IMR-90 (cell line): ENCODE results near the gene ADAM12. TPM values are rescaled to one million over a fixed set of nuclear protein-coding genes. Genes with fewer than 3 reads are reported as not detected.

Source experiments
- ATAC-seq: fragments of 200-7000 bp; cut with Tn5 transposase; 2 replicates; pipeline ENCODE4 v1.9.1; 2020; ENCODE audit warnings: low read depth, mild to moderate bottlenecking, moderate library complexity
- BruUV-seq: library from RNA; stranded (reverse); fragments of 400-500 nt; replicated peaks from 2 replicates; lab custom pipeline; 2021; lab: Mats Ljungman, UMichigan
- CTCF ChIA-PET: fragments of 300-600 bp; formaldehyde crosslinking; extraction: SDS; loops from one replicate; lab custom pipeline; 2021; ENCODE audit warnings: antibody characterized with exemption; lab: Yijun Ruan, JAX
- POLR2A ChIA-PET: fragments of 300-600 bp; sonication (Branson Sonifier 250); formaldehyde crosslinking; loops from one replicate; lab custom pipeline; 2022; ENCODE audit warnings: antibody characterized with exemption; ENCODE audit not compliant: unreplicated experiment; lab: Charles Lee
- DNase-seq: peaks from one replicate; pipeline ENCODE4 v3.0.0; 2013
- H2AFZ ChIP-seq: replicated peaks from 2 replicates; pipeline ENCODE3; 2013; ENCODE audit warnings: low read length, mild to moderate bottlenecking; ENCODE audit not compliant: poor library complexity
- H2AK5ac ChIP-seq: 2 replicates; pipeline ENCODE4 v1.6.1; 2013; ENCODE audit warnings: low read depth, low read length, inconsistent platforms
- H2AK9ac ChIP-seq: replicated peaks from 2 replicates; pipeline ENCODE3; 2013; ENCODE audit warnings: mild to moderate bottlenecking, low read depth, low read length, moderate library complexity; ENCODE audit not compliant: poor library complexity
- H2BK120ac ChIP-seq: 2 replicates; pipeline ENCODE4 v1.6.1; 2013; ENCODE audit warnings: low read depth, low read length, inconsistent platforms
- H2BK15ac ChIP-seq: 3 replicates; pipeline ENCODE4 v1.6.1; 2013; ENCODE audit warnings: low read depth, low read length, inconsistent platforms
- H2BK20ac ChIP-seq: 2 replicates; pipeline ENCODE4 v1.6.1; 2013; ENCODE audit warnings: low read depth, mild to moderate bottlenecking, inconsistent platforms, low read length, moderate library complexity
- H2BK5ac ChIP-seq: 2 replicates; pipeline ENCODE4 v1.6.1; 2013; ENCODE audit warnings: mild to moderate bottlenecking, low read depth, low read length, inconsistent platforms; ENCODE audit not compliant: poor library complexity, severe bottlenecking
- H3K14ac ChIP-seq: replicated peaks from 2 replicates; pipeline ENCODE4 v1.6.1; 2013; ENCODE audit warnings: low read depth, low read length, inconsistent platforms
- H3K18ac ChIP-seq: 2 replicates; pipeline ENCODE4 v1.6.1; 2013; ENCODE audit warnings: low read depth, low read length, control low read depth
- H3K23ac ChIP-seq: 2 replicates; pipeline ENCODE4 v1.6.1; 2013; ENCODE audit warnings: low read depth, low read length, inconsistent platforms
- H3K27ac ChIP-seq: 2 replicates; pipeline ENCODE4 v1.5.1; 2013; ENCODE audit warnings: mild to moderate bottlenecking, control low read depth, low read length; ENCODE audit not compliant: insufficient read depth
- H3K27me3 ChIP-seq: 2 replicates; pipeline ENCODE4 v1.6.1; 2013; ENCODE audit warnings: low read length; ENCODE audit not compliant: control insufficient read depth, insufficient read depth
- H3K36me3 ChIP-seq: 2 replicates; pipeline ENCODE4 v1.6.1; 2013; ENCODE audit warnings: low read length, mixed read lengths; ENCODE audit not compliant: control insufficient read depth, insufficient read depth
- H3K4ac ChIP-seq: 2 replicates; pipeline ENCODE4 v1.6.1; 2013; ENCODE audit warnings: low read depth, low read length, inconsistent platforms
- H3K4me1 ChIP-seq: 2 replicates; pipeline ENCODE4 v1.6.1; 2013; ENCODE audit warnings: low read length, mixed read lengths; ENCODE audit not compliant: control insufficient read depth, insufficient read depth
- H3K4me2 ChIP-seq: 2 replicates; pipeline ENCODE4 v1.6.1; 2013; ENCODE audit warnings: low read depth, mild to moderate bottlenecking, control low read depth, low read length, moderate library complexity
- H3K4me3 ChIP-seq: 2 replicates; pipeline ENCODE4 v1.5.1; 2013; ENCODE audit warnings: low read depth, mild to moderate bottlenecking, control low read depth, low read length, moderate library complexity; ENCODE audit not compliant: insufficient read depth
- H3K56ac ChIP-seq: 2 replicates; pipeline ENCODE4 v1.6.1; 2013; ENCODE audit warnings: low read length, inconsistent platforms; ENCODE audit not compliant: insufficient read depth; ENCODE audit errors: extremely low read depth
- H3K79me1 ChIP-seq, 2 experiments: 2 replicates each; pipeline ENCODE4 v1.6.1; 2013; ENCODE audit warnings: low read length in 2 of 2, inconsistent platforms in 1 of 2, low read depth in 1 of 2
- H3K9ac ChIP-seq: 2 replicates; pipeline ENCODE4 v1.6.1; 2013; ENCODE audit warnings: low read depth, low read length, control low read depth
- H3K9me1 ChIP-seq: 2 replicates; pipeline ENCODE4 v1.6.1; 2013; ENCODE audit warnings: low read length, inconsistent platforms; ENCODE audit not compliant: insufficient read depth
- H3K9me3 ChIP-seq: 2 replicates; pipeline ENCODE4 v1.6.1; 2013; ENCODE audit warnings: low read length; ENCODE audit not compliant: control insufficient read depth, insufficient read depth
- H4K20me1 ChIP-seq: 2 replicates; pipeline ENCODE4 v1.6.1; 2013; ENCODE audit warnings: low read length, inconsistent platforms; ENCODE audit not compliant: insufficient read depth
- H4K5ac ChIP-seq: 2 replicates; pipeline ENCODE4 v1.6.1; 2013; ENCODE audit warnings: mild to moderate bottlenecking, low read depth, low read length, control low read depth
- H4K8ac ChIP-seq, 2 experiments: 2 replicates each; pipeline ENCODE4 v1.6.1; 2013; ENCODE audit warnings: low read depth in 2 of 2, low read length in 2 of 2, control low read depth in 1 of 2, inconsistent platforms in 1 of 2
- H4K91ac ChIP-seq: 2 replicates; pipeline ENCODE4 v1.6.1; 2013; ENCODE audit warnings: low read depth, low read length, inconsistent platforms; ENCODE audit not compliant: insufficient read depth
- FOS ChIP-seq: fragments of 150-350 bp; IDR thresholded peaks from 2 replicates; pipeline ENCODE4 v1.6.1; 2016; ENCODE audit warnings: low read depth, low read length
- RFX5 ChIP-seq: IDR thresholded peaks from 2 replicates; pipeline ENCODE4 v1.8.0; 2012; ENCODE audit warnings: low read depth, mild to moderate bottlenecking, low read length, moderate library complexity
- WGBS, 2 experiments: methylation state at CpG; one replicate each; pipeline versions ENCODE4 v1.1.5 to v1.1.7; 2013; ENCODE audit warnings: missing lambda C conversion rate in 2 of 2; ENCODE audit not compliant: insufficient read length in 1 of 2; ENCODE audit errors: extremely low coverage in 2 of 2; 5-methylcytosine and 5-hydroxymethylcytosine counted together
- dilution Hi-C: fragments of 300-500 bp; cut with HindIII; formaldehyde crosslinking; loops from one replicate; pipeline ENCODE4 v1.14.3; 2018; ENCODE audit warnings: low sequenced_read_pairs; ENCODE audit not compliant: unreplicated experiment
- in situ Hi-C: fragments of 300-500 bp; cut with MboI; formaldehyde crosslinking; loops from 3 replicates; pipeline ENCODE4 v1.14.3; 2019; ENCODE audit warnings: low sequenced_read_pairs, inconsistent platforms, mixed read lengths
- intact Hi-C: fragments of 100-400 bp; cut with micrococcal nuclease; formaldehyde crosslinking; loops from 2 replicates; pipeline ENCODE4 v1.10.0; 2022
- polyA plus RNA-seq, 3 experiments: library from polyadenylated mRNA; depleted of rRNA; stranded (reverse); fragments of >200 nt; gene quantifications; 2 replicates each; pipeline ENCODE4 v1.2.3, GENCODE V29; 2012; ENCODE audit warnings: low replicate concordance in 1 of 3
- total RNA-seq: library from RNA; depleted of rRNA; stranded (reverse); fragments of >200 nt; gene quantifications from 2 replicates; pipeline ENCODE4 v1.2.3, GENCODE V29; 2012

Gene ADAM12
- total and polyA plus RNA-seq, 2 of the 4 experiments (the other 2 are of a cell fraction) = 9.6 to 10.2 TPM

DNA sequence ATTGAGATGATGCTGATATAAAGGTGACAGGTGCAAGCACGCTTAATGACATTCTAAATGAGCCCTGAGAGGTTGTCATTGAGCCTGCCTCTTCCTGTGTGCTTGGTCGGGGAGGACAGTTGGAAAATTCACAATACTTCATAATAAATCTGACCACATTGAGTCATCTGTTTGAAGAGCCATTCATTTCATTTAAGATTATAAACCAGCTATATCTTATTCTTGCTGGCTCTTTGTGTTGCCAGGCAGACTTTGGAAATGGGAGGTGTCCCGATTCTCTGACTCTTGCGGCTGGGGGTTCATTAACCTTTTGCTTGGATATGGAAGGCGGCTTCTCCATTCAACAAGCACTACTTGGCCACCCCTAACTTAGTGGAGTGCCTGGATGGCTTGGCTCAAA is 293.7 kb downstream of the ADAM12 start:
- no peak overlapping the region for H4K91ac ChIP-seq
- H3K18ac ChIP-seq = no peak overlapping the region
- H4K5ac ChIP-seq = no peak overlapping the region
- no peaks in the 10 kb centered on the region for H3K9me1 ChIP-seq
- H3K4me2 ChIP-seq = no peak overlapping the region
- no TSS peak for BruUV-seq
- no peak overlapping the region for H2AK5ac ChIP-seq
- no peak overlapping the region for H3K23ac ChIP-seq
- H2AK9ac ChIP-seq = no peak overlapping the region
- H2BK20ac ChIP-seq = no peak overlapping the region
- H4K20me1 ChIP-seq = no peaks in the 10 kb centered on the region
- no peak overlapping the region for H2BK15ac ChIP-seq
- H3K27ac ChIP-seq = no peak overlapping the region
- H3K79me1 ChIP-seq = no peaks in the 10 kb centered on the region
- H3K9ac ChIP-seq = no peak overlapping the region
- ATAC-seq (no peak), DNase-seq (peak; percentile 42)
- dilution Hi-C loops (no loop called here), in situ Hi-C loops (no loop called here), intact Hi-C loops (no loop called here)
- H2BK120ac ChIP-seq = no peak overlapping the region
- TF ChIP-seq RFX5 (peak; percentile 89), FOS (no peak)
- no peak overlapping the region for H2AFZ ChIP-seq
- no peak overlapping the region for H3K4ac ChIP-seq
- H3K36me3 ChIP-seq = no peaks in the 10 kb centered on the region
- no CpG with 5 or more reads among the region's 5 CpGs for WGBS, 2 experiments
- no peaks in the 10 kb centered on the region for H3K9me3 ChIP-seq
- POLR2A ChIA-PET = no interaction called here
- H3K14ac ChIP-seq = no peak overlapping the region
- H4K8ac ChIP-seq = no peak overlapping the region
- peaks cover 2% of the 10 kb centered on the region for H3K4me1 ChIP-seq
- H3K27me3 ChIP-seq = no peaks in the 10 kb centered on the region
- no peak overlapping the region for H2BK5ac ChIP-seq
- no peak overlapping the region for H3K4me3 ChIP-seq
- CTCF ChIA-PET = no interaction called here
- no peak overlapping the region for H3K56ac ChIP-seq
